Measurements from ENCODE around the gene MYO19.

- TF ChIP-seq GATA1 (IDR thresholded peaks at IDR 0.05; ENCODE audit: low read depth, low read length) (no peak), POLR2A (IDR thresholded peaks at IDR 0.05; ENCODE audit: low read length) (no peak)
These were observed 18.8 kb upstream of the MYO19 start for GRCh38 chr17:36553459-36553858.

Data from erythroblast (primary cell).